IPS DF 4.7 (cell line): Measurements from ENCODE around the gene CEMIP2.

Experiments used
- DNase-seq: peaks from one replicate; pipeline ENCODE4 v3.0.0-alpha.2; 2013; ENCODE audit warnings: low spot score; ENCODE audit errors: extremely low read depth

Gene CEMIP2

GRCh38 chr9:71747576-71747975 is 20.7 kb downstream of the CEMIP2 start:
- DNase-seq: no peak

- DNase-seq: no peak
Observed at GRCh38 chr9:71746758-71747125, 21.6 kb downstream of the CEMIP2 start.

GRCh38 chr9:71746023-71746757 is 22.1 kb downstream of the CEMIP2 start:
- no peak for DNase-seq

GRCh38 chr9:71744754-71745521 is 23.4 kb downstream of the CEMIP2 start:
- no peak for DNase-seq

GRCh38 chr9:71743882-71744281 is 24.4 kb downstream of the CEMIP2 start:
- DNase-seq: no peak

- DNase-seq: no peak
Observed at GRCh38 chr9:71743217-71743705, 25.1 kb downstream of the CEMIP2 start.

GRCh38 chr9:71742703-71743102 is 25.6 kb downstream of the CEMIP2 start:
- DNase-seq: no peak

- no peak for DNase-seq
Observed at GRCh38 chr9:71741926-71742648, 26.2 kb downstream of the CEMIP2 start.

- no peak for DNase-seq
Observed at GRCh38 chr9:71740199-71740598, 28.1 kb downstream of the CEMIP2 start.

GRCh38 chr9:71737455-71737854 is 30.9 kb downstream of the CEMIP2 start:
- DNase-seq: no peak

- DNase-seq: no peak
Observed at GRCh38 chr9:71736236-71736635, 32.1 kb downstream of the CEMIP2 start.

- no peak for DNase-seq
Observed at GRCh38 chr9:71734950-71735349, 33.4 kb downstream of the CEMIP2 start.

- DNase-seq: no peak
Observed at GRCh38 chr9:71733176-71733575, 35.1 kb downstream of the CEMIP2 start.

GRCh38 chr9:71729816-71730526 is 38.3 kb downstream of the CEMIP2 start:
- no peak for DNase-seq

- DNase-seq: no peak
Observed at GRCh38 chr9:71726723-71727122, 41.6 kb downstream of the CEMIP2 start.

GRCh38 chr9:71725590-71726338 is 42.5 kb downstream of the CEMIP2 start:
- no peak for DNase-seq

- no peak for DNase-seq
Observed at GRCh38 chr9:71721855-71722254, 46.5 kb downstream of the CEMIP2 start.

- DNase-seq: no peak
Observed at GRCh38 chr9:71719562-71719961, 48.8 kb downstream of the CEMIP2 start.

GRCh38 chr9:71719088-71719487 is 49.2 kb downstream of the CEMIP2 start:
- no peak for DNase-seq

GRCh38 chr9:71716138-71716909 is 52.0 kb downstream of the CEMIP2 start:
- no peak for DNase-seq
